ENCODE measurements around the gene ACAT2.

ACAT2 gene

GRCh38 chr6:159753081-159753872 is 8.6 kb upstream of the ACAT2 start:
- Histone ChIP-seq H3K27ac (ENCODE audit: extremely low read depth, low read depth, low read length) (no peak overlapping the region), H3K4me1 (ENCODE audit: control insufficient read depth, insufficient read depth, low read length) (no peaks in the 10 kb centered on the region), H3K4me3 (ENCODE audit: low read depth, low read length) (no peak overlapping the region), H3K9me3 (ENCODE audit: control insufficient read depth, insufficient read depth, low read depth, low read length) (no peaks in the 10 kb centered on the region), H3K36me3 (ENCODE audit: control insufficient read depth in 2 of 2, insufficient read depth in 1 of 2, low read length in 2 of 2) (peaks cover 18 to 99% of the 10 kb centered on the region in 2 experiments)
- ChIA-PET POLR2A (no interaction called here), CTCF (no interaction called here)
- no peak for TF ChIP-seq ZNF639 (tag by site-specific recombination; IDR thresholded peaks at IDR 0.05)
- peak; percentile 52; the same call in 1 of the 2 replicates for TF ChIP-seq SP7 (tag by site-specific recombination; IDR thresholded peaks at IDR 0.05)

DNA sequence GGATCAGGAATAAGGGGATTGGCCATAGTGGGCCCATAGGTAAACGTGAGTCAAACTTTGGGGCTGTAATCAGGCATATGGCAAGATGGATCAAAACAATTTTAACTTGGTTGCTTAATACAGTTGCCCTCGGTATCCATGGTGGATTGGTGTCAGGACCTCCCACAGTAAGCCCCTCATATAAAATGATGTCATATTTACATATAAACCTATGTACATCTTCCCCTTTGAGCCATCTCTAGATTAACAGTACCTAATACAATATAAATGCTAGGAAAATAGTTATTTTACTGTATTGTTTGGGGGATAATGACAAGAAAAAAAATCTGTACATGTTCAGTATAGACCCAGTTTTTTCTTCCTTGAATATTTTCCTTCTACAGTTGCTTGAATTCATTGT is 7.4 kb upstream of the ACAT2 start:
- peaks cover 18 to 93% of the 10 kb centered on the region in 2 experiments for H3K36me3 ChIP-seq (ENCODE audit: control insufficient read depth in 2 of 2, insufficient read depth in 1 of 2, low read length in 2 of 2)
- no peak overlapping the region for H3K27ac ChIP-seq (ENCODE audit: extremely low read depth, low read depth, low read length)
- no peaks in the 10 kb centered on the region for H3K9me3 ChIP-seq (ENCODE audit: control insufficient read depth, insufficient read depth, low read depth, low read length)
- no peak overlapping the region for H3K4me3 ChIP-seq (ENCODE audit: low read depth, low read length)
- ChIA-PET CTCF (no interaction called here), POLR2A (no interaction called here)
- H3K4me1 ChIP-seq (ENCODE audit: control insufficient read depth, insufficient read depth, low read length): no peaks in the 10 kb centered on the region
- TF ChIP-seq, protein P1, sequence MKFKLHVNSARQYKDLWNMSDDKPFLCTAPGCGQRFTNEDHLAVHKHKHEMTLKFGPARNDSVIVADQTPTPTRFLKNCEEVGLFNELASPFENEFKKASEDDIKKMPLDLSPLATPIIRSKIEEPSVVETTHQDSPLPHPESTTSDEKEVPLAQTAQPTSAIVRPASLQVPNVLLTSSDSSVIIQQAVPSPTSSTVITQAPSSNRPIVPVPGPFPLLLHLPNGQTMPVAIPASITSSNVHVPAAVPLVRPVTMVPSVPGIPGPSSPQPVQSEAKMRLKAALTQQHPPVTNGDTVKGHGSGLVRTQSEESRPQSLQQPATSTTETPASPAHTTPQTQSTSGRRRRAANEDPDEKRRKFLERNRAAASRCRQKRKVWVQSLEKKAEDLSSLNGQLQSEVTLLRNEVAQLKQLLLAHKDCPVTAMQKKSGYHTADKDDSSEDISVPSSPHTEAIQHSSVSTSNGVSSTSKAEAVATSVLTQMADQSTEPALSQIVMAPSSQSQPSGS (tag by site-specific recombination; IDR thresholded peaks at IDR 0.05; ENCODE audit: low read depth): peak; percentile 57
- TF ChIP-seq ZNF501 (tag by site-specific recombination; IDR thresholded peaks at IDR 0.05) (no peak), ZNF239 (tag by site-specific recombination; IDR thresholded peaks at IDR 0.05) (no peak)

GRCh38 chr6:159754959-159755914 is 6.6 kb upstream of the ACAT2 start:
- H3K36me3 ChIP-seq (ENCODE audit: control insufficient read depth in 2 of 2, insufficient read depth in 1 of 2, low read length in 2 of 2): peaks cover 18 to 85% of the 10 kb centered on the region in 2 experiments
- H3K4me3 ChIP-seq (ENCODE audit: low read depth, low read length): no peak overlapping the region
- TF ChIP-seq, protein P2, sequence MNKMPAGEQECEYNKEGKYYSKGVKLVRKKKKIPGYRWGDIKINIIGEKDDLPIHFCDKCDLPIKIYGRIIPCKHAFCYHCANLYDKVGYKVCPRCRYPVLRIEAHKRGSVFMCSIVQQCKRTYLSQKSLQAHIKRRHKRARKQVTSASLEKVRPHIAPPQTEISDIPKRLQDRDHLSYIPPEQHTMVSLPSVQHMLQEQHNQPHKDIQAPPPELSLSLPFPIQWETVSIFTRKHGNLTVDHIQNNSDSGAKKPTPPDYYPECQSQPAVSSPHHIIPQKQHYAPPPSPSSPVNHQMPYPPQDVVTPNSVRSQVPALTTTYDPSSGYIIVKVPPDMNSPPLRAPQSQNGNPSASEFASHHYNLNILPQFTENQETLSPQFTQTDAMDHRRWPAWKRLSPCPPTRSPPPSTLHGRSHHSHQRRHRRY (tag by site-specific recombination; IDR thresholded peaks at IDR 0.05): no peak
- peak; percentile 93 for TF ChIP-seq PRDM1 (tag by site-specific recombination; IDR thresholded peaks at IDR 0.05)
- TF ChIP-seq, protein P3, sequence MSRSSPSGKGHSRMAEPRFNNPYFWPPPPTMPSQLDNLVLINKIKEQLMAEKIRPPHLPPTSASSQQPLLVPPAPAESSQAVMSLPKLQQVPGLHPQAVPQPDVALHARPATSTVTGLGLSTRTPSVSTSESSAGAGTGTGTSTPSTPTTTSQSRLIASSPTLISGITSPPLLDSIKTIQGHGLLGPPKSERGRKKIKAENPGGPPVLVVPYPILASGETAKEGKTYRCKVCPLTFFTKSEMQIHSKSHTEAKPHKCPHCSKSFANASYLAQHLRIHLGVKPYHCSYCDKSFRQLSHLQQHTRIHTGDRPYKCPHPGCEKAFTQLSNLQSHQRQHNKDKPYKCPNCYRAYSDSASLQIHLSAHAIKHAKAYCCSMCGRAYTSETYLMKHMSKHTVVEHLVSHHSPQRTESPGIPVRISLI (tag by site-specific recombination; IDR thresholded peaks at IDR 0.05): peak; percentile 97
- TF ChIP-seq TRIM28 (IDR thresholded peaks at IDR 0.05; ENCODE audit: borderline replicate concordance, low read length): no peak
- no peak for TF ChIP-seq ZNF473 (tag by site-specific recombination; IDR thresholded peaks at IDR 0.05)
- peak; percentile 46 for TF ChIP-seq ZNF600 (tag by site-specific recombination; IDR thresholded peaks at IDR 0.05)
- no peak for TF ChIP-seq ZNF112 (tag by site-specific recombination; IDR thresholded peaks at IDR 0.05)
- TF ChIP-seq ZSCAN18 (tag by site-specific recombination; IDR thresholded peaks at IDR 0.05): no peak
- no peak for TF ChIP-seq ZFP69B (tag by site-specific recombination; IDR thresholded peaks at IDR 0.05)
- TF ChIP-seq ZBTB44 (tag by site-specific recombination; IDR thresholded peaks at IDR 0.05): 0 out of 2 replicates have a peak, but pooled peaks have one; percentile 45
- TF ChIP-seq EGR2 (tag by site-specific recombination; IDR thresholded peaks at IDR 0.05; ENCODE audit: low read depth): peak; percentile 40; the same call in 1 of the 2 replicates
- no peak for TF ChIP-seq ZNF510 (tag by site-specific recombination; IDR thresholded peaks at IDR 0.05; ENCODE audit: insufficient replicate concordance)
- TF ChIP-seq ZNF639 (tag by site-specific recombination; IDR thresholded peaks at IDR 0.05): 0 out of 2 replicates have a peak, but pooled peaks have one; percentile 21
- no peak overlapping the region for H3K27ac ChIP-seq (ENCODE audit: extremely low read depth, low read depth, low read length)
- ChIA-PET CTCF (no interaction called here), POLR2A (no interaction called here)
- H3K9me3 ChIP-seq (ENCODE audit: control insufficient read depth, insufficient read depth, low read depth, low read length): no peaks in the 10 kb centered on the region
- no peaks in the 10 kb centered on the region for H3K4me1 ChIP-seq (ENCODE audit: control insufficient read depth, insufficient read depth, low read length)
